Measurements from ENCODE around the gene HERC2.
"Not testable (repeated sequence)": the region's sequence is repeated elsewhere in the genome, so short reads cannot be mapped to it uniquely, and the experiment has no call there.

HERC2 gene

DNA sequence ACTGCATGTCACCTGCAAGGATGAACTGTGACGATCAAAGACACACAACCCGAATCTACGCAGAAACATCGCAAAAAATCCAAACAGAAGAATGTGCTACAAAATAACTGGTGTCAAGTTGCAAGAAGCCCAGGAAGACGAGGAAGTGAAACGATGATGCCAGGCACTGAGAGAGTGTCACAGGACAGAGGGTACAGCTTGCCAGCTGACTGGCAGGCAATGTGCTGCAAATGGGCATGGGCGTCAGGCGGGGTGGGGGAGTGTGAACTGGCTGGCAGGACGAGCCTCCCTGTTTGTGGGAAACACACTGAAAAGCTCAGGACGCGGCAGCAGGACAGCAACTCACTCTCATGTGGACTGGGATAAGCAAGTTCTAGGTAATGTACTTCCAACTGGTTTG lies 193.9 kb downstream of the HERC2 start:
- peak; percentile 59 for DNase-seq

GRCh38 chr15:28127036-28127435 lies 194.9 kb downstream of the HERC2 start:
- no peak for DNase-seq

- peak; percentile 55 for DNase-seq
Observed at GRCh38 chr15:28125673-28126651, 196.0 kb downstream of the HERC2 start.

GRCh38 chr15:28124841-28125240 lies 197.1 kb downstream of the HERC2 start:
- DNase-seq: no peak

GRCh38 chr15:28123408-28124023 lies 198.5 kb downstream of the HERC2 start:
- peak; percentile 64 for DNase-seq

DNA sequence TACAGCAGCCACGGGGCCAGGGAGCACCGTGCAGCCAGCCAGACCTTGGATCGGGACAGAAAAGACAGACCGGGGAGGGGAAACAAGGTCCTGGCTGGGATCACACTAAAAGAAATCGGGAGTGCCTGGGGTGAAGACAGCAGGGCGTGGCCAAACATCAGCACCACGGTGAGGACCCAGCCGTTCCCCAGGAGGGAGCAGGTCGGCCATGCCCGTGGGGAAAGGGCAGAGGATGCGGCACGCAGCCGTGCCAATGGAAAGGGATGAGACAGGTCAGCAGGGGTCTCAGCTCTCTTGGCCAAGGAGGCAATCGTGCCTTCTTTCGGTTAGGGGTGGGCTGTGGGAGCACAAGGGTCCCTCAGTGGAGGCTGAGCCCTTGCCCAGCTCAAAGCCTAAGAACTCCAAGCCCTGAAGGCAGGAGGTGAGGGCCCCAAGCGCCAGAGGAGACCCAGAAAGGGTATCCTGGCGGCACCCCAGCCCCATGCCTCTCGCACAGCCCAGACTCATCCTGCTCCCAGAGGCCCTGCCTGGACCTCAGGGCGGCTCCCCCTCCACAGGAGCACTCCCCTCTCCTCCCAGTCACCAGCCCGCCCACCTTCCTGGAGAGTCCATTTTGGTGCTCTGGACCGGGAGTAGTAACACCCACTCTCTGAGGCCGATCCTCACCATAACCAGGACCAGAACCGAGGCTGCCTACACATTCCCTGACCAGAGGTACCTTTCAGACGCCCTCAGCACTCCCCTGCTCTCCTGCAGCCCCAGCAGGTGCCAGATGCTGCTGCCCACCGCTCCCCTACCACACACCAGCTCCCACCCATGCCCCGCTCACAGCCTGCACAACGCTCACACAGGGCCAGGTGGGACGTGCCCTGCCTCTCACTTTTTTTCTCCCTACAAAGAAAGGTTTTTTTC lies 199.7 kb downstream of the HERC2 start:
- DNase-seq: no peak

- DNase-seq: not testable (repeated sequence)
Observed at GRCh38 chr15:28121577-28121976, 200.4 kb downstream of the HERC2 start.

- no peak for DNase-seq
Observed at GRCh38 chr15:28120359-28120640, 201.7 kb downstream of the HERC2 start.

DNA sequence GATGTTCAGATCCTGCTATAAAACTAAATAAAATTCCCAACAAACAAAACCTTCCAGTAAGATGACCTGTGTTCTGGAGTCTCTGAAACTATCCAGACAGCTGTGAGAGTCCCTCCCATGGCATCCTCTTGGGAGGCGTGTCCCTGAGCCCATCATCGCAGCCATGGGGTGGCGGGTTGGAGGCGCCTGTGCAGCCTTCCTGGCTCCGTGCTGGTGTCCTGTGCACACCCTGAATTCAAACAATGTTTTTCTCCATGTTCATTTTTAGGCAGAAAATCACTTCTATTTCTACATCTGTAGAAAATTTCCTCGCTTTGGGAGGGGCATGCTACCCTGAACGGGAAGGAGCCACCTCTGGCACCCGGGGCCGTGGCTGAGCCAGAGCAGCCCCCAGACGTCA lies 203.4 kb downstream of the HERC2 start:
- no peak for DNase-seq

GRCh38 chr15:28118083-28118482 lies 203.9 kb downstream of the HERC2 start:
- DNase-seq: no peak

DNA sequence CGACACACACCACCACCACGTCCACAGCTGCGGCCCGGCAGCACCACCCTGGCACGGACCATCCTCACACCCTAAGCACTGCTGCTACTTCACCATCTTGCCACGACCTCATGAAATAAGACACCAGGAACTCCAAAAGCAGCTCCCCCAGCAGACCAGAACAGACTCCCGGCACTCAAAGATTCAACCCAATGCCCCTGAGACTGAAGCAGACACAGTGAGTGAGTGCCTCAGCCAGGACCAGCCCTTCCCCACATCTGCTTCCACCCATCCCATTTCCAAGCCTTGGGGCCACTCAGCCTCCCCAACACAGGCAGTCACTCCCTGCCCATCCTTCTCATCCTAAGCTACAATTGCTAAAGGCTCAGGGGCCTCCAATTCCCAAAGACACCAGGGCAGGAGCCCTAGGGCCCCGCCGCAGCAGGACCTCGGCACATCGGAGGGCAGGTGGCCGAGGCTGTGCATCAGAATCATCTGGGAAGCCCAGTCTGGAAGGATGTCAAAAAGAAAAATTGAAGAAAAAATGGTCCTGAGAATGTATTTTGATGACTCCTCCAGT lies 204.5 kb downstream of the HERC2 start:
- no peak for DNase-seq

DNA sequence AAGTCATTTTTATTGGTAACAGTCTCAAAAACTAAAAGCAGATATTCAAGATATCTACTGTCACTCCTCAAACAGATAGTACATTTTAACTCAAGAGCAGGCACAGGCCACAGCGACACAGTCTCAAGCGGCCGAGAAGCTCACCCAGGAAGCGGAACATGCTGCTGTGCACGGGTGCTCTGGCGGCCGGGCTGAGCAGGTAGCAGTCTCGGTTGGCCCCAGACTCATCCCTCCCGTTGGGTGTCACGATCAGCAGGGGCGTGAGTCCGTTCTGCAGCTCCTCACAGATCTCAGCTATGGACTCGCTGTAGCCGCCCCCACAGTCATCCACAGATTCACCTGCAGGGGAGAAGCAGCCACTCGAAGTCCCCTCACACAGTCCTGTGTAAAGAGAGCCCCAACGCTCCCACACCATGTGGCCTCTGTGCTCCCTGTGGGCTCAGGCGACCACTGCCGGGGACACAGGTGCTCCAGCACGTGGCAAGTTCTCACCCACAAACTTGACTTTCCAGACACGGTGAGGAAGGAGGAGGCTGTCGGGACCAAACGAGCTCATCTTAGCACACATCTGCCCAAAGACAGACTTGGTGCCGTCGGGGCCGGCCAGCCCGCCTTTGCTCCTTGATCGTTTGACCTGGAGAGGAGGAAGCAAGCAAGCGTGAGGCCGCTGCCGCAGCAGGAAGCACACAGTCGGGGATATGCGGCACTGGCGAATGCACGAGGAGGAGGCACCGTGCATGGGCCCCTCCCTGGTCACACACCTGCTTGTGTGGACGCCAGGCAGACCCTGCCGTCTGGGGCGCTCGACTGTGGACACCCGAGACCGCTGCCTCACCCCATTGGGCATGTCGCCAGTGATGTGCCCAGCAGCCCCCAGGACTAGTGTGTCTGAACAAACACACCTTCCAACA lies 205.2 kb downstream of the HERC2 start:
- no peak for DNase-seq

GRCh38 chr15:28115871-28116270 lies 206.1 kb downstream of the HERC2 start:
- no peak for DNase-seq

GRCh38 chr15:28114721-28115622 lies 207.0 kb downstream of the HERC2 start:
- no peak for DNase-seq

GRCh38 chr15:28114114-28114455 lies 207.9 kb downstream of the HERC2 start:
- no peak for DNase-seq

GRCh38 chr15:28113394-28114113 lies 208.4 kb downstream of the HERC2 start:
- DNase-seq: no peak

DNA sequence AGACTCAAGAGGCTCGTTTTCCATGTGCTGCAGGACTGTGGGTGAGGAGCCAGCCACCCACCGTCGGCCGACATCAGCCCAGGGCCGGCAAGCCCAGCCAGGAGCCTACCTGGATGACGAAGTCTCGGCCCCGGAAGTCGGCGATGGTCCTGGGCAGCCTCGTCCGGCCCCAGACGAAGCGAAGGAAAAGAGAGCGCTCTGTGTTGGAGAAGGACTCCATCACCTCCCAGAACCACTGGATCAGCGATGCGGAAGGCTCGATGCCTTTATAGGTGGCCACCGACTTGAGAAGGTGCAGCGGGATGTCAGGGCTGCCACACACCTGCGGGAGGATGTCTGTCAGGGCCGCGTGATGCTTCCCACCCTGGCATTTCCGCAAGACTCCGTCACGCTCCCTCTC lies 209.0 kb downstream of the HERC2 start:
- DNase-seq: no peak

- no peak for DNase-seq
Observed at GRCh38 chr15:28112101-28112760, 209.7 kb downstream of the HERC2 start.

GRCh38 chr15:28111543-28111942 lies 210.4 kb downstream of the HERC2 start:
- no peak for DNase-seq

DNA sequence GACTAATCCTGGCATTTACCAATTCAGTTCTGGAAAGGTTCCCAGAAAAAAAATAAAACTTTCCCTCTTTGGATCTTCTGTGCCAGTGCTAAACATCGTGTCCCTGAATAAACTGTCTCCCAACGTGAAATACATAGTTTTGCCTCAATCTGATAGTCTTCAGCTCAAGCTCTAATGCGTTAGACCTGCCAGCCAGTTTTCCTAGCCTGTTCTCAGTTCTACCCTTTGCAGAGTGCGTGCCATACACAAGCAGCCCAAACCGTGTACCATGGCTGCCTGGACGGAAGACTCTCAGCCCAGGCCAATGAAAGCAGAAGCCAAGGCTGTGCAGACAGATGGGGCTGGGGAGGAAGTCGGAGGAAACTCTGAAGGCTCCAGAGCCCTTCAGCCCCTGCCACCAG lies 211.5 kb downstream of the HERC2 start:
- no peak for DNase-seq

Measured in RPMI8226 (cell line).